ENCODE measurements around the gene PDIA6. TPM values are rescaled to one million over a fixed set of nuclear protein-coding genes. Genes with fewer than 3 reads are reported as not detected.

PDIA6 gene
- total RNA-seq, 1 experiment from 2014 or later = 149 TPM

- intact Hi-C loops (cut with micrococcal nuclease) = loop anchor here (10.0 kb wide), 2 partner anchors 187 to 607 kb away; no protein-coding TSS in a partner anchor
- no peaks in the 10 kb centered on the region for H4K20me1 ChIP-seq (ENCODE audit: insufficient read depth)
- H3K4me1 ChIP-seq (ENCODE audit: control insufficient read depth in 1 of 2, insufficient read depth in 2 of 2, low read length in 2 of 2) = peaks cover 0 to 18% of the 10 kb centered on the region in 2 experiments; a peak in 2 of 4 replicates
- no peak overlapping the region for H2AFZ ChIP-seq (ENCODE audit: low read depth, low read length, poor library complexity, severe bottlenecking)
- no peak overlapping the region for H3K4me3 ChIP-seq (replicated peaks in 1 of 2; ENCODE audit: low read depth in 1 of 2, low read length in 2 of 2)
- no peak overlapping the region for H3K4me2 ChIP-seq (ENCODE audit: low read length)
- H3K27ac ChIP-seq (ENCODE audit: low read depth, low read length) = no peak overlapping the region
- ChIA-PET POLR2A (no interaction called here), CTCF (interaction anchor here (6.6 kb wide), 1 partner anchor 285 kb away, joined by 173 read pairs; no protein-coding TSS in a partner anchor), RAD21 (ENCODE audit: low non-redundant PET in 1 of 2, low total read pairs in 2 of 2, uncharacterized antibody in 2 of 2, unreplicated experiment in 2 of 2) (no interaction called here)
- no peak for ATAC-seq
- no peaks in the 10 kb centered on the region for H3K79me2 ChIP-seq (ENCODE audit: insufficient read depth, low read length)
- H3K27me3 ChIP-seq (ENCODE audit: insufficient read depth, low read length) = no peaks in the 10 kb centered on the region
- peaks cover 12 to 21% of the 10 kb centered on the region in 2 experiments; a peak in 2 of 4 replicates for H3K9me3 ChIP-seq (ENCODE audit: control insufficient read depth in 1 of 2, insufficient read depth in 1 of 2, low read depth in 1 of 2, low read length in 2 of 2)
- TF ChIP-seq EZH2 (IDR thresholded peaks at IDR 0.05) (no peak), REST (IDR thresholded peaks at IDR 0.05; ENCODE audit: low read depth) (no peak), TCF7L2 (IDR thresholded peaks at IDR 0.05; ENCODE audit: borderline replicate concordance, extremely low read depth, insufficient read depth, insufficient read length) (no peak), EZH2phosphoT487 (IDR thresholded peaks at IDR 0.05; ENCODE audit: borderline replicate concordance) (no peak), ZFX (IDR thresholded peaks at IDR 0.05) (no peak), ATF3 (IDR thresholded peaks at IDR 0.05) (no peak), CTCF (IDR thresholded peaks at IDR 0.05 in 2 of 3, conservative IDR thresholded peaks at IDR 0.05 in 1 of 3; ENCODE audit: borderline replicate concordance in 1 of 3, insufficient read depth in 1 of 3, low read depth in 2 of 3, low read length in 2 of 3) (no peak), ZBTB33 (IDR thresholded peaks at IDR 0.05; ENCODE audit: extremely low read depth, insufficient replicate concordance, low read length) (no peak)
- no peak overlapping the region for H3K9ac ChIP-seq (ENCODE audit: low read length)
- no peaks in the 10 kb centered on the region for H3K36me3 ChIP-seq (ENCODE audit: control insufficient read depth in 1 of 2, insufficient read depth in 2 of 2, low read length in 2 of 2)
- no peaks in the 10 kb centered on the region for H3K9me2 ChIP-seq (ENCODE audit: insufficient read depth)
- no peak for DNase-seq (ENCODE audit: low read depth, low spot score)
- no TSS peak for BruUV-seq (replicated peaks)
Observed at GRCh38 chr2:10837298-10838266, 25.0 kb upstream of the PDIA6 start.
